Measurements from ENCODE around the gene CFAP299.

CFAP299 gene

DNA sequence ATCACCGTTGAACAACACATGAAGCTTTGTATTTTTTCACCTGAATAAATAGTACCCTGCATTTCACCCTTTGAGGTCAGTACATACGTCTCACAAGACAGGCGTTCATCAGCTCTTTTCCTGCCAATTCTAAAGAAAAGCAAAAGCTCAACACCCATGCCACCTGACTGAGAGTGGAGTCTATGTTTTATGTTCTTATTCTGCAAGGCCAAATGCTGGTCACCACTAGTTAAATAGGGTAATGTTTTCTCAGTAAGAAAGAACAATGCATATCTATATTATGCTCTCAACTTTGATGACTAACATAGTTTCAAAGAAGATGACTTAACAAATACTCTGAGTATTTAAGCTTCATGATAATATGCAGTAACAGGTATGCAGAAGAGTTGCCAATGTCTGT lies 358.6 kb downstream of the CFAP299 start:
- TF ChIP-seq, protein P1, sequence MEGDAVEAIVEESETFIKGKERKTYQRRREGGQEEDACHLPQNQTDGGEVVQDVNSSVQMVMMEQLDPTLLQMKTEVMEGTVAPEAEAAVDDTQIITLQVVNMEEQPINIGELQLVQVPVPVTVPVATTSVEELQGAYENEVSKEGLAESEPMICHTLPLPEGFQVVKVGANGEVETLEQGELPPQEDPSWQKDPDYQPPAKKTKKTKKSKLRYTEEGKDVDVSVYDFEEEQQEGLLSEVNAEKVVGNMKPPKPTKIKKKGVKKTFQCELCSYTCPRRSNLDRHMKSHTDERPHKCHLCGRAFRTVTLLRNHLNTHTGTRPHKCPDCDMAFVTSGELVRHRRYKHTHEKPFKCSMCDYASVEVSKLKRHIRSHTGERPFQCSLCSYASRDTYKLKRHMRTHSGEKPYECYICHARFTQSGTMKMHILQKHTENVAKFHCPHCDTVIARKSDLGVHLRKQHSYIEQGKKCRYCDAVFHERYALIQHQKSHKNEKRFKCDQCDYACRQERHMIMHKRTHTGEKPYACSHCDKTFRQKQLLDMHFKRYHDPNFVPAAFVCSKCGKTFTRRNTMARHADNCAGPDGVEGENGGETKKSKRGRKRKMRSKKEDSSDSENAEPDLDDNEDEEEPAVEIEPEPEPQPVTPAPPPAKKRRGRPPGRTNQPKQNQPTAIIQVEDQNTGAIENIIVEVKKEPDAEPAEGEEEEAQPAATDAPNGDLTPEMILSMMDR (IDR thresholded peaks at IDR 0.05; ENCODE audit: low read depth, low read length): no peak
- no peak overlapping the region for H3K4me3 ChIP-seq (ENCODE audit: low read depth, low read length)

DNA sequence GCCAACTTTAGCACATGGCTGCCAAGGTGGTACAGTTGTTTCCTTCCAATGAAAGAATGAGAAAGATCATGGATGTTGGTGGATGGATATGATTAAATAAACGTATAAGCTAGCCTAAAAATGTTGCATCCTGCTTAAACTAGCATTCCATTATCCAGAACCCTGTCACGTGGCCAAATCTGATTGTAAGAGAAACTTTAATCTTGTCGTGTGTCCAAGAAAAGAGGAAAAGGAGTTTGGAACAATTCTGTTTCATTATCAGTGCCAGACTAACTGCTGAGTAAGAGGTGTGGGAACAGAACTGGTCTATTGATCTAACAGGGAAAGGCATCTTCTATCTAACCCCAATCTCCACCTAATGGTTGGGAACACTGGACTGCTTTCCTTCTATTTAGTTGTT lies 369.8 kb downstream of the CFAP299 start:
- TF ChIP-seq, protein P1 (IDR thresholded peaks at IDR 0.05; ENCODE audit: low read depth, low read length): no peak

DNA sequence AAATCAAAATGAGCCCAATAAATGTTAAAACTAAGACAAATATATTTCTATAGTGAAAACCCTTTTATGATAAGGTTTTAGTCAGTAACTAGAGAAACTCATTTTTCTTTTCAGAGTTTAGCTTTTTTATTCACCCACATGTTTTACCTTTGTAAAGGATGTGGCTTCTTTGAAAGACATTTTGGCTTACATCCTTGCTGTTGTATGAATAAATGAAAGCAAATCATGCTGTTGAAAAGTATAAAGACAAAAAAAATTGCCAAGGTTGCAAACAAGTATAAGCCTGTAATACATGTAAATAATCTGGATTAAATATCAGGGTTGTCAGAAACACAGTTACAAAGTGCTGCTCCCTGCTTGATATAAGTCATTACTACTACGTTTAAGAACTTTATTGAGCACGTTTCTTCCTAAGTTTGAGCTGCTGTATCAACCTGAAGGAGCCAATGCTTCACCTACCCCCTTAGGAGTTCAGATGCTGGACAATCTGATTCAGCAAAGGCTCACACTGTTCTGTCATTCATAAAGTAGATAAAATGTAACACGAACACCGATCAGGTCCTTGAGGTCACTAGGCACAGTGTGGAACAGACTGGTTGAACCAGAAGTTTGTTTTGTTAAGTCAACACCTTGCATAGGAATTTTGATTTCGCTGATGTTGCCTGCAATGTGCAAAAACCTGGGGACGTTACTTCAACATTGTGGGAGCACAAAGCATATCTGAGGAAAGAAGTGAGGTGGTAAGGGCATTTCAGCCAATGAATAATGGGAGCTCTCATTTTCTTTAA lies 373.7 kb downstream of the CFAP299 start:
- H3K4me3 ChIP-seq (ENCODE audit: low read depth, low read length): no peak overlapping the region
- TF ChIP-seq, protein P1 (IDR thresholded peaks at IDR 0.05; ENCODE audit: low read depth, low read length): no peak

More for the DNA sequence above, 369.8 kb downstream of the CFAP299 start:
- H3K4me3 ChIP-seq (ENCODE audit: low read depth, low read length): no peak overlapping the region

DNA sequence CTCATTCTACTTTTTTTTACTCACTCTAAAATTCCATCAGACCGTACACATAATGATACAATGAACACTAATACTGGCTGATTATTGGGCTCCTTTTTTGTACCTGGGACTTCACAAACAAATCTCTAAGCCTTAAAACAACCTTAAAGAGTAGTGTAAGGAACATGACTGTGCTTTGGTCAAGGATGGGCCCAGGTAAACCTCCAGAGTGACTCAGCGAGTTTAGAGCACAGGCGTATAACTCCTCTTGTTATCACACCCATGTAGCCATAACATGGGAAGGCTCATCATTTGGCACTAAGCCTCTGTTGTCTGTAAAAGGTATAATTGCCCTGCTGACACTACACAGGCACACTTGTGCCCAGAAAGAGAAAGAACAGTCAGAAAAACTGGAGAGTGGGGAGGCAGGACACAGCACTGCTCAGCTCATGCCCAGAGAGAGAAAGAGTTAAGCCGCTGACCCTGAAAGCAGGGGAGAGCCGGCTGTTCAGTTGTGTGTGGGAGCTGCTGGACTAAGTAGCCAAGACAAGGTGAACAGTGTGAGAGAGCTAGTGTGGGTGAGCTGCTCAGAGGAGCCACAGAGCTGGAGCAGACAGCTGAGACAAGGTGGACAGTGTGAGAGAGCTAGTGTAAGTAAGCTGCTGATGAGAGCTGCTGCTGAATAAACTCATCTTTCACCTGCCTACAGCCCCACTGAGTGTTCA lies 375.4 kb downstream of the CFAP299 start:
- TF ChIP-seq, protein P1 (IDR thresholded peaks at IDR 0.05; ENCODE audit: low read depth, low read length): no peak
- no peak overlapping the region for H3K4me3 ChIP-seq (ENCODE audit: low read depth, low read length)

DNA sequence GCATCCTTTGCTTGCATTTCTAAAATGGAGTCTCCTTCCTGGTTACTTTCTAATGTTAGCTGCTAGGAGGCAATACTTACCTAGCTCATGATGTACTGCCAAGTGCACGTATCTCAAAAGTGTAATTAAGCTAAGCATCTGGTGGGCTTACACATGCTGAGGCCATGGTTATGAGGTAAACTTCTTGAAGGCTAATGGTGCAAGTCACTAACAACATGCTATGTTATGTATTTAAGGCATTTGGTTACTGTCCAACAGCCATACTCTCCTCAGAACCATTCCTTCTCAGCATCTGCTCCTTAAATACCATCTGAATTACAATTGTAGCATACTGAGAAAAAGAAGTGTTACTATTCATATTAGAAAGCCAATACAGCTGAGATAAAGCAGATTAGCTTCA lies 376.4 kb downstream of the CFAP299 start:
- H3K4me3 ChIP-seq (ENCODE audit: low read depth, low read length): no peak overlapping the region
- TF ChIP-seq, protein P1 (IDR thresholded peaks at IDR 0.05; ENCODE audit: low read depth, low read length): no peak

DNA sequence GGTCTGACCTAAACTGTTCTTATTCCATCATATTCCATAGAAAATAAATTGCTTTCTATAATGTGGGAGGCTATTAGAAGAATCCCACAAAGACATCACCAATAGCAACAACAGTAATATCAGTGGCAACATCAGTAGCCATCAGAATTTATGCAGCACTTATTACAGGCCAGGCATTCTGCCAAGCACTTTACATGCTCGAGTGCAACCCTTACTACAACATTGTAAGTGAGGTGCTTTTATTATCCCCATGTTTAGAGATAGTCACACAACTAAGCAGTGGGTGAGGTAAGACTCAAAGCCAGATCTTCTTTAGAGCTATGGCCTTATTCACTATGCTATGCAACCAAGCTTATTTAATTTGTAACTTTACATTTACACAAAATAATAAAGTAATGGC lies 377.9 kb downstream of the CFAP299 start:
- TF ChIP-seq, protein P1 (IDR thresholded peaks at IDR 0.05; ENCODE audit: low read depth, low read length): no peak
- no peak overlapping the region for H3K4me3 ChIP-seq (ENCODE audit: low read depth, low read length)

DNA sequence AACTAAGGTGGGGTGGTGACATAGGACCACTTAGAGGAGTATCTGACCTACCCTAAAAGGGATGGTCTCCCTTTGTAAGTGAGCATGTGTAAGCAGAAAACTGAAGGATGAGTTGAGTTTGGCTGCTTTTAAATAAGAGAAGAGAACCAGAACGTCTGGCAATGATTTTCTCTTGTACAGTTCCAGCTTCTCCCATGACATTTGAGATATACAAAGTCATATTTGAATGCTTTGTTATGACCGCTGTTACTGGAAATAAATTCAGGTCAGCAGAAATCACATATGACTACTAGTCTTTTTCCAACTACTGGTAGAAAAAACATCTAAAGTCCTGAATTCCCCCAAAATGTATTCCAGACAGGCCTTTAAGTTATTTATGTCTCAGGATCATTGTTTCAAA lies 381.7 kb downstream of the CFAP299 start:
- TF ChIP-seq, protein P1 (IDR thresholded peaks at IDR 0.05; ENCODE audit: low read depth, low read length): no peak
- H3K4me3 ChIP-seq (ENCODE audit: low read depth, low read length): no peak overlapping the region

All from WI38 (cell line).